Fibroblast of skin of right quadriceps (primary cell): ENCODE data around the gene ANO2.
"Not testable (repeated sequence)": the region's sequence is repeated elsewhere in the genome, so short reads cannot be mapped to it uniquely, and the experiment has no call there.

ENCODE experiments used
- DNase-seq: peaks from one replicate; pipeline ENCODE4 v3.0.0-alpha.2; 2013

ANO2 gene

DNA sequence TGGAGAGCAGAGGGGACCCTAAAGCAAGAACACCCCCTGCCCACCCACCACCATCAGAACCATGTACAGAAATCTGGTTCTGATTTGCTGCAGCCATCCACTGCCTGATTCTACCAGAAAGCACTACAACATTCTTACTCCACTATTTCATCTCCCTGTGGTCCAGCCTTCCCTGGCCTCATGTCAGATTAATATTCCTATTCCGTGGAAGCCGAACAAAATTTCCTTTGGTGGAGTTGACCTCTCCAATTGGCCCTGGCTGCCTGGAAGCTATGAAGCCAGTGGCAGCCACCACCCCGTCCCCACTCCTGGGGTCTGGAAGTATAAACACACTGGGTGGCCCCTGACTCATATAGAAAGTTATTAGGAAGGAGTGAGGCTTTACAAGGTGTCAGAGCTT, 60.2 kb downstream of the ANO2 start:
- no peak for DNase-seq

DNA sequence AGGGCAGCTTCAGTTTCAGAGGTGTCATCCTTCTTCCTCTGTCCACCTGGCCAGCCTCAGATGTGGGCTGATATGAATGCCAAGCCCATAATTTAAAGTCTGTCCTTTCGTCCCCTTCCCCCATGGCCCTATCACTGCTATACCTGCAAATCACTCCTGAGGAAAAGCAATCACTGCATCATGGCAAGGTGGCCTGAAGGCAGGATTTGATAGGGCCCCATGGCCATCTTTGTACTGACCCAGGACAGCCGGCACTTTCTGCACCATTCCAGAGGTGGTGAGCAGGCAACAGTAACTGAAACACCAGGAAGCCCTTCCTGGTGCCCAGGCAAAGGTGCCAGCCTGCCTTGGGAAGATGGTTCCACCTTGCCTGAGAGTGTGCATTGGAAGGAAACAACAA, 60.8 kb downstream of the ANO2 start:
- no peak for DNase-seq

DNA sequence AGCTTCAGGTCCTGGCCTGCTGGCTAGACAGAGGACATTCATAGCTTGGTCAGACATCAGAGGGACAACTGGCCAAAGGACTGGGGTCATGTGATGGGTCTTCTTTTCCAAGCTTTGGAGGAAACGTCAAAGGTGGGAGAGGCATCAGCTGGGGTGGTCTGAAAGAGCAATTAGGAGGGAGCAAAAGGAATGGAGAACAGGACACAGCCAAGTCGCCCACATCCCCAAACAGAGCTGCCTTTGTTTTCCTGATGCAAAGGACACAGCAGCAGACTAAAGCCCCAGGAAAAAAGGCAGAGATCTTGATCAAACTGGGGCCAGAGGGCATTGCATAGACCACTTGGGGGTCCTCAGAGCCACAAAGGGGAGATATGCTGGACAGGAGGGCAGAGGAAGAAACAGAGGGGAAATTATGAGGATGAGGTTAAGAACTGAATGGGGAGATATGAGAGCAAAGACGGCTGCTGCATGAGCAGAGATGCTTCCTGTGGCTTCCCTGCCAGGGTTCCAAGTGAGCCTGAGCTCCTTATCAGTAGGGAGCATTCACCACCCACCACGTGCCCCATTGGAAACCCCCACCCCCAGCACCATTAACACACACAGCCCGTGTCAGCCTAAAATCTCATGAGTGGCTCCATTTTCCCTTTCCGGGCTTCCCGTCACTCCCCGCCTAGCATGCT, 62.4 kb downstream of the ANO2 start:
- DNase-seq, result no peak

DNA sequence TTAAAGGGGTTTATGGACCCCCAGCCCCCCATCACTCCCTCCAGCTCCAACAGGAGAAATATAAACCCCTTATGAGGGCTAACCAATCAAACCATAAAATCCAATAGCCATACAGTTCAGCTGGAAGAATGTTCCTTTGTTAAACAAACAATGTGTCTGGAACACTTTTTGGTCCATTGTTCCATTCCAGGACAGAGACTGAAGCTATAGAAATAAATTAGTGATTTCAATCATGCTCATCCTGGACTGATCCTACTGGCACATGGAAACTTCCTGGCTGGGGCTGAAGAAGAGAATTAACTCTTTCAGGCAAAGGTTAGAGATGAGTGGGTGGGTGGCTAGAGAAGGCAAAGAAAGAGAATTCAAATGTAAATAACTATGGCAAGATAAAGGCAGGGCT, 63.4 kb downstream of the ANO2 start:
- no peak for DNase-seq

DNA sequence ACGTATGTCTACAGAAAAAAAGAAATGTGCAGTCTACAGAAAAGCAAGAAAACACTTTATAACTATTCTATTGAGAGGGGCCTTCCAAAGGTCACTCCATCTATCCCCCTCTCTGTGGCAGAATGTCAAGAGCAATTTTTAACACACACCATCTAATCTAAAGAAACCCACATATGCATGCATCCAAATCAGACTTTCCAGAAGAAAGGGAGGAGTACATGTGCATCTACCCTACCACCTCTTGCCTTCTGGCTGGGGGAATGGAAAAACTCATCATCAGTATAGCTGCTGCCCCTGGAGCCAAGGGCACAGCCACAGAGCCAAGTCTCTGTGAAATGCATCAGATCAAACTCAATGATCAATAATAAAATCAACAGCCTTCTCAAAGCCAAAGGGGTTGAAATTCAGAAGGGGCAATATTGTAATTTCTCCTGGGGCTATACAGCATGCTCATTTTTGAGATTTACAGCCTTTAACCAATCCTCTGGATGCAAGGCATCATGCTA, 63.9 kb downstream of the ANO2 start:
- DNase-seq, result no peak

DNA sequence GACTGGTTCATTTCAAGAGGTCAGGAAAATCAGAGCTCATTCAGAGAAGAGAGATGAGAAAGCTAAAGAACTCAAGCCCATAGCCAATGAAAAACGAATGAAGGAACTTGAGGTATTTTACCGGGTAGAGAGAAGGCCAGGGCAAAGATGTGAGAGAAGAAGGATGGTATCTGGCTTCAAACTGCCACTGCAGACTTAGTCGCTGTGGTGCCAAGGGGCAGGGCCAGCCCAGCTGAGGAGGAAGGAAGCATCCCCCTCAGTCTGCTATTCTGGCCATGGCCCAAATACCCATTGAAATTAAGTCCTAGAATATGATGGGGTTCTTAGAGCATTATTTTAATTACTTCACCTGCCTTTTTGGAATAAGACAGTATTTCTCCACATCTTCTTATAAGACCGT, 69.2 kb downstream of the ANO2 start:
- no peak for DNase-seq

DNA sequence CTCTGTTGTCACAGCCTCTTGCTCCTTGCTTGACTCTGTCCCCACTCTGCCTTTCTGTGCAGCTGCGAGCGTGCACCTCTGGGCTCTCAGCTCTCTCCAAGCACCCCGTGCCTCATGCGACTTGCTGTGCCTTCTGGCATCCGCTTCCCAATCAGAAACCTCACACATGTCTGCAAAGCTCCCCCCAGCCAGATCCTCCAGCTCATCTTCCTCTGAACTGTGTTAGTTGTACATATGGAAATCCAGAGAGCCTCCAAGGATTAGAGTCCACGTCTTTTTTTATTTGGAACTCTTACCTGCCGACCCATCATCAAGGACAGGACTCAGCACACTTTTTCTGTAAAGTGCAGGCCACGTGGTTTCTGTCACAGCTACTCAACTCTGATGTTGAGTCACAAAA, 70.5 kb downstream of the ANO2 start:
- DNase-seq, result no peak

DNA sequence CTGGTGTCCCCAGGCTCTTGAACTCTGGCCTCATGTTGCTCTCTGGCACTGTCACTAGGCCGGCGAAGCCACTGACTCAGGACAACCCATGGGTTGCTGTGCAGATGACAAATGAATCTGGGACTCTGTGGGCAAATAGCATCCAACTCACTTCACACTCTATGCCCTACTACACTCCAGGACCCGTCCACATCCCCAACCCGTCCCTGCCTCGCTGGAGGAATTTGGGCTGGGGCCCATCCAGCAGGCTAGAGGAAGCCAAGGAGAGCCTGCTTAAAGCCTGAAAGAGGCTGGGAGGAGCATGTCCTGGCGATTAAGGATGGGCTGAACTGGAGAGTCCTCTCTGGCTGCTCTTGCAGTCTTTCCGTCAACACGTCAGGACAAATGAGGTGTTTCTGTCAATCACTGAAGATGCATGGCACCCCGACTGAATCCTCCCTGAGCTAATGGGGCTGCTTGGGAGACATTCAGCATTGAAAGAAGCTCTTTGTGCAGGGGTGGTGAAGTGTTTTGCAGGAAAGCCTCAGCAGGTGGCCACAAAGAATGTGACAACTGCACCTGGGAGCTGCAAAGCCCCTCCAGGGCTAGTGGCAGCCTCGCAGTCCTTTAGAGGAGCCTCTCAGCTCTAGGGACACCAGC, 71.7 kb downstream of the ANO2 start:
- no peak for DNase-seq

DNA sequence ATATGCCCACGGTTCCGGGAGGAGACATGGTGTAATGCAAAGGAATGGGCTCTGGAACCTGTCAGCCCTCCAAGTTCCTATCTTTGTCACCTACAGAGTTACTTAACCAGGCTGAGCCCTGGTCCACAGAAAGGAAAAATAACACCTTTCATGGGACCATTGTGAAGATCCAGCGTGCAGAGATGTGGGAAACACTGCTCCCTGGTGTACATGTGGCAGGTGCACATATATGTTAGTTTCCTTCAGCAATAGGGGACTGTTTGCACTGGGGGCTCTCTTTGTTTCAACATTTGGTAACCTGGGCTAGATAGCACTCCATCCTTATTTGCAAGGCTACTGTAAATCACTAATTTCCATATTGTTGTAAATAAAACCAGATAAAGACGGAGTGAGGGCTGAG, 72.3 kb downstream of the ANO2 start:
- peak; percentile 32 for DNase-seq

DNA sequence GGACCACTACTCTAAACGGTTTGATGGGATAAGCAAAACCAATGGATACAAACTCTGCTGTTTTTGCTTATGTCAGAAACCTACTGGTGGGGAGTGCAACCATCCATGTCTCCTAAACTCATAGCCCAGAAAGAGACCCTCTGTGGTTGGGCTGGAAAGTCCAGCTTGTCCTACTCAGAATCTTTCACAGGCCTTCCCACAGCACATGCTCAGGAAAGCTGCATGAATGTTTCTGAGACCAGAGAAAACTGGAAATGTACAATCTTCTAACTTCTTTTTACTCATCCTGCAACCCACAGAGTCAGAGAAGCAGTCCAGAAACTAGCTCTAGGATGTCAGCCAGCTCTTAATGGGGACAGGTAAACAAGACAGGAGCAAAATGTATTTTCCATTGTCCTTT, 73.3 kb downstream of the ANO2 start:
- DNase-seq, result no peak

DNA sequence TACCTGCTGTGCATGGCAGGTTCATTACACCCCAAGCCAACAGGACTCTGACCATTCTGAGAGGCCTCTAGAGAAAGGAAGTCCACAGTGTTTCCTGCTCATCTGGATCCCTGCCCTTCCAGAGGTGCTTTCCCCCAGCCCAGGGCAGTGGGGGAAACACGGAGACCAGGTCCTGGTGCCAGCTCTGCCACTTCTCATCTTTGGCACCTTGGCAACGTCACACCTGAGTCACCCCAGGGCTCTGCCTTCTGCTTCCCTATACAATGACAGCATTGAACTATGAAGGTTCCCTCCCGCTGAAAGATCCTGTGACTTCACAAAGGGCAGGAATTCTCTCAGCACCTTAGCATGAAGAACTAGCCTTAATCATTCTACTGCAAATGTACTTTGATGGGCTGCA, 74.9 kb downstream of the ANO2 start:
- no peak for DNase-seq

DNA sequence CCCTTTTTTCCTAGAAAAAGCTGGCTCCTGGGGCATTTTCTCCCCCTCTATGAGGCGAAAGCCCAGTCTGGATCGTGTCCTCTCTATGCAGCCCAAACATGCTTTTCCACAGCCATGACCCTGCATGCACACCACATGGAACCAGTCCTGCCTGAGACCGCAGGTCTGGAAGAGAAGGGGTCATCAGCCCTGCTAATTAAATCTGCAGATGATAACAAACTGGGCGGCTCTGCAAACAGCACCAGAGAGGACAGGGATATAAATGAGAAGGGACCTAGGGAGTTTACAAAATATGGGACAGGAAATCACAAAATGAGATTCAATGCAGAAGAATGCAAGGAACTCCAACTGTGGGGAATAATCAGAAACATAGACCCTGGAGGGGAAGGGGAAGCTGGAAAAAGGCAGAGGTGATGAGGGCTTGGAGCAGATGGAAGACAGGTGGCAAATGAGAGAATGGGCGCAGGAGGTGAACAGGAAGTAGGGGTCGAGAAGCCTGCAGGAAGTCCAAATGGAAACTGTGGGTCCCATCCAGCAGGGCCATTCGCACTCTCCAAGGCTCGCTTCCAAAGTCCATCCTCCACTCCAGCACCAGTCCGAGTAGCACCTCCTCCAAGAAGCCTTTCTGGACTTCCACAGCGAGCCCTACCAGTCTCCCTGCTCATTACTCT, 76.3 kb downstream of the ANO2 start:
- DNase-seq, result peak; percentile 19

DNA sequence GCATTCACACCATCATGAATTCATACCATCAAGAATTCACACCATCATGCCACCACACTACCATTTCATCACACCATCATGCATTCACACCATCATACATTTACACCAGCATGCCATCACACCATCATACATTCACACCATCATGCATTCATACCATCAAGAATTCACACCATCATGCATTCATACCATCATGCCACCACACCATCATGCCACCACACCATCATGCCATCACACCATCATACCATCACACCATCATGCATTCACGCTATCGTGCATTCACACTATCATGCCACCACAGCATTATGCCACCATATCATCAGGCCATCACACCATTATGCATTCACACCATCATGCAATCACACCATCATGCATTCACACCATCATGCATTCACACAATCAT, 79.7 kb downstream of the ANO2 start:
- DNase-seq, result no peak

DNA sequence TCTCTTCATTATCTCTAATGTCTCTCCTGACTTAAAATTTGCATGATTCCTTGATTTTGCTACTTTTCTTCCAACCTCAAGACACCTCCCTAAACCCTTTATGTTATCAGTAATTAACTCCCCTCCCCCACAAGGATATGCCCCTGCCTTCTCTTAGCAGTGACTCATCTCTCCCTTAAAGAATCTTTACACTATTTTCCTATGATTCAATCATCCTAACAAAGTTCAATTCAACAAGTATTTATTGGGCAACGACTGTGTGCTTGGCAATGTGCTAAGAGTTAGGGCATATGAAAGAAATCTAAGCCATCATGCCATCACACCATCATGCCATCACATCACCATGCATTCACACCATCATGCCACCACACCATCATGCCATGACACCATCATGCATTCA, 80.1 kb downstream of the ANO2 start:
- peak; percentile 61 for DNase-seq

DNA sequence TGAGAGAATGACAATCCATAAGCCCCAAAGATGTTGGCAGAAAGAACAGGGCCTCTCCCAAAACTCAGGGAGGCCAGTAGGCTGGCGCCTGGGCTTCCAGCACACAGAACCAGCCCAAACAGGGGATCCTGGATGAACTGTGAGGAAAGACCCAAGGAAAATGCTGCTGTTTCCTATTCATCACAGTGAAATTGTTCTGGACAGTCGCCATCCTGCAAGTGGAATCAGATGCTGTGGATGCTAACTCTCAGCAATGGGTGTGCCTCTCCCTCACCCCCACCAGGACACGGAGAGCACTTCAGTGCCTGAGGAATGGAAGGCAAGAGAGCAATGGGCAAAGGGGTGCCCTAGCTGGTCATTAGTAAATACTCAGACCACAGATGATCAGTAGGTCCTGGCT, 80.8 kb downstream of the ANO2 start:
- DNase-seq, result peak; percentile 31

DNA sequence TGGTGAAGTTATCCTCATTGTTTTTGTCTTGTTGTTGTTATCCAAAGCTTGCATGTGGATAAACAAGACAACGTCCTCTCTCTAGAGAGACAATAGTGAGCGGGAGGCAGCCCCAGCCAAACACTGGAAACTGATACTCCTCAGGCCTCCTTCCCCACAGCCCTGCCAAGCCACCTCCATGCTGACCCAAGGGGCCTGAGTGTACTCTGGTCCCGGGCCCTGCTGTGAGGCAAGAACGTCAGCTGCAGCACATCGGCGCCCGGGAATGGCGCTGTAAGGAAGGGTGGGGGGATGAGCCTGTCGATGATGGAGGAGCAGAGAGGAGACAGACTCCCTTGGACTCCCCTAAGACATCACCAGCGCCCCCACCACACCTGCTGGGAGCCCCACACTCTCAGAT, 83.6 kb downstream of the ANO2 start:
- no peak for DNase-seq

DNA sequence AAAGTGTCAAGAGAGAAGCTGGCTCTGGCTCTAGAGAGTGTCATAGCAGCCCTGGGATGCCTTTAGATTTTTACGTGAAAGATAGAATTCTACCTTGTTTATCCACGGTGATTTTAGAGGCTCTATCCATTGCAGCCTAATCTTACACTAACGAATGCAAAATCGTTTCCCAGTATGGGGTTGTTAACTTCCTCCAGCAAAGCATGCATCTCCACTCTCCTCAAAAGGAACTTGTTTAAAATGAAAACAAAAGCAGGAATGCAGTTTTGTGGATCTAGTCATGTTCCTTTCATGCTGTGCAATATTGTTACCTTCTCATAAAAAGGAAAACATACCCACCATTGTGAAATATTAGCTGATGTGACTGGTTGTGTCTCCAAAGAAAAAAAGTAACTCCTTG, 88.4 kb downstream of the ANO2 start:
- no peak for DNase-seq

DNA sequence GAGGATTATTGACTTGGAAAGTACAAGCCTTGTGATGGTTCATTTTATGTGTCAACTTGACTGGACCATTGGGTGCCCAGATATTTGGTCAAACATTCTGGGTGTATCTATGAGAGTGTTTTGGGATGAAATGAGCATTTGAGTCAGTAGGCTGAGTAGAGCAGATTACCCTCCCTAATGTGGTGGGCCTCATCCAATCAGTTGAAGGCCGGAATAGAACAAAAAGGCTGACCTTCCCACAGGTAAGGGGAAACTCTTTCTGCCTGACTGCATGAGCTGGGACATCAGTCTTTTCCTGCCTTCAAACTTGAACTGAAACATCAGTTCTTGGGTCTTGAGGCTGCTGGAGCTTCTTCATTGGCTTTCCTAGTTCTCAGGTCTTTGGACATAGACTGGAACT, 98.1 kb downstream of the ANO2 start:
- DNase-seq, result no peak

DNA sequence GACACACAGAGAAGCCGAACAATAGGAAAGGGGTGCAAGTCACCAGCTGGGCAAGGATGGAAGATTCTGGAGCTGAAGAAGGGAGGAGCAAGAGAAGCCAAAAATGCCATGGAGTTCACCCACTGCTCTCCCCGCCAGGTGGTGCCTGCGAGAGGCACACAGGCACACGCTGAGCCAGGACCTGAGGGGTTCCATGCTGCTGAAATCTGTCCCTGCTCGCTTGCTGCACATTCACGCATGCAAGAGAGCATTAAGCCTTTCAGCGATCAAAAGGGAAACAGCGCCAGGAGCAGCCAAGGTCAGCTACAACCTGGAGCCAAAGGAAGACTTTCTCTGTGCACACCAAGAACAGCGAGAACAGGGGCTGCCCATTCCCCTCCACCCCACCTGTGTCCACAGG, 104.1 kb downstream of the ANO2 start:
- no peak for DNase-seq

DNA sequence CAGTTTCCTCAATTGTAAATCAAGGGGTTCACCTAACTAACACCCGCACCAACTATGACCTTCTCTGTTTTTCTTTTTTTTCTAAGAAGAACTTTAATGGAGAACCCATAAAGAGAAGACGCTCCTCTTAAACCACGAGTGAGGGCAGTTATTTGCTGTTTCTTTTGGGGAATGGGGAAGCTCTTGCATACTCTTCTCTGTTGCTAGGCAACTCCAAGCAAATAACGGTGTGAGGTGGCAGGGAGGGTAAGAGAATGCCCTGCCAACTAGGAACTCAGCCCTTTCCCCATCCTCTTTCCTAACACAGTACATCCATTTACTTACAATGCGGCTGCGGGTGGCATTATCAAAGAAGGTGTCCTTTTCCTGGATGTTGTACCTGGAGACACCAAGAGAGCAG, 114.9 kb downstream of the ANO2 start:
- DNase-seq, result no peak

DNA sequence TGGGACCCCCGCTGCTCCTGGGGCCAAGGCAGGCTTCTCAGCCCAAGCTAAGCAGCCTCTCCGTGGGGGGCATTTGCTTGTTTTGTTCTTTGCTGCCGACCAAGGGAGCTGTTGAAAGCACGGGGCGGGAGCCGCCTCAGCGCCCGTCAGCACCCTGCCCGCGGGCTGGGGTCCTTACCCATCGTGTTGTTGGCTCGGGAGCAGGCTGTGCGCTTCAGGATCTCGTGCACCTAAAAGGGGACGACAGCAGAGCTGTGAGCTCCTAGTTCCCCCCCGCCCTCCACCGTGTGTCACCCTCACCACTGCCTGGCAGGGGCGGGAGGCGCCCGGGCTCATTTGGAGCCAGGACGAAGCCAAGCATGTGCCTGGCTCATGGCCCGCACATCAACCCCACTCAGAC, 117.5 kb downstream of the ANO2 start:
- DNase-seq, result no peak

DNA sequence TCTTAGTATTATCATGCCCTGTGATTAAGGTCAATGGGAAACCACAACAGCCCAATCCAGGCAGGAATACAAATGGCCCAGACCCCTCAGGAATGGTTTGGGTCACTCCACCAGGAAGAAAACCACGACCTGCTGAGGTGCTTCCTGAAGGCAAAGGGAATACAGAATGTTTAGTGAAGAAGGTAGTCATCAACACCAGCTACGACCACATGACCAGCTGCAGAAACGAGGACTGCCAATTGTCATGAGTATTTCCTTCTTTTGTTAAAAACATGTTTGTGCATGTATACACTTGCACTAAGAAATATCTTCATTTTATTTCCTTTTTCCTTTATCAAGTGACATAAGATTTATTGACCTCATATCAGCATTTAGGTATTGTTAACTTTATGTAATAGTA, 119.3 kb downstream of the ANO2 start:
- DNase-seq, result not testable (repeated sequence)

DNA sequence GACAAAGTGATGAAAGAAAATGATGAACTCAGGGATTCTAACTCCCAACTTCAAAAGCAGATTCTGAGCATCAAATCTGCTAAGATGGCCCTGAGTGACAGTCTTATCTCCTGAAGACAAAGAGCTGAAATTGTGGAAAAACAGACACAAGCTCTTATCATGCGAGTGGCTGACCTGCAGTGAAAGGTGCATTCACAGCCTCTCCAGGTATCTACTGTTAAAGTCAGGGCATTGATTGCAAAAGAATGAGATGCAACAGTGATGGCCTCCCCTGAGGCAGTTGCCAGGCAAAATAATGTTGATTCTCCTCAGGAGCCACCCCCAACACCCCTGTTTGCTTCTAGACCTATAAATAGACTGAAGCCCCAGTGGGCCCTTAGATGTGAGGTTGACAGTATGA, 126.2 kb downstream of the ANO2 start:
- DNase-seq, result not testable (repeated sequence)

DNA sequence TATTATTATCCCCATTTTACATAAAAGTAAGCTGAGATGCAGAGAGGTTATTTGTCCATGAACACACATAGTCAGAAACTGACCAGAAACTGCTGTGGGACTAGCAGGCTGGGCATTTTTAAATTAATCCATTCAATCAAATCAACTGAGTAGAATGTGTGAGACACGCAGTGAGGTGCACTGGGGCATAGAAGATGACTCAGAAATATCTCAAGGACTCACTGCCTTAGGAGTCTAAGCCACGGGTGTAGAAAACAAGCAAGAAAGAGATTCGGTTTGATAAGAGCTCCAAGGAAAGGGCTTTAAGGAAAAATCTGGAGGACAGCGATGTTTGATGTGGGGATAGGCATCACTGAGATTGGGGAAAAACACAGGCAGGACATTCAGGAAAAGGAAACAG, 127.8 kb downstream of the ANO2 start:
- DNase-seq, result no peak
